ENCODE results near the gene MPZL3. TPM values are rescaled to one million over a fixed set of nuclear protein-coding genes. Genes with fewer than 3 reads are reported as not detected.

Gene MPZL3
- total and polyA plus RNA-seq, 7 donors = 0.16 to 6.2 (median 0.55) TPM

GRCh38 chr11:118219732-118220131 lies 32.4 kb downstream of the MPZL3 start:
- peaks cover 0 to 26% (median 7%) of the 10 kb centered on the region in 3 donors for H3K27me3 ChIP-seq
- TF ChIP-seq EP300 (IDR thresholded peaks at IDR 0.05) (no peak), CTCF (IDR thresholded peaks at IDR 0.05) (no peak), POLR2A (IDR thresholded peaks at IDR 0.05) (no peak), POLR2AphosphoS5 (IDR thresholded peaks at IDR 0.05) (no peak)
- intact Hi-C loops (cut with DNase I) = no loop called here
- no peaks in the 10 kb centered on the region for H3K4me1 ChIP-seq
- H3K27ac ChIP-seq = no peak overlapping the region
- H3K36me3 ChIP-seq = no peaks in the 10 kb centered on the region
- no peak overlapping the region for H3K4me3 ChIP-seq
- H3K9me3 ChIP-seq = no peaks in the 10 kb centered on the region
- no peak for DNase-seq
- WGBS, 2 donors = 65 to 83% methylated on average over 1 of the region's 1 CpG

GRCh38 chr11:118219244-118219643 lies 32.9 kb downstream of the MPZL3 start:
- no peaks in the 10 kb centered on the region for H3K36me3 ChIP-seq
- DNase-seq = no peak
- peaks cover 0 to 26% (median 7%) of the 10 kb centered on the region in 3 donors for H3K27me3 ChIP-seq
- no peak overlapping the region for H3K4me3 ChIP-seq
- H3K9me3 ChIP-seq = no peaks in the 10 kb centered on the region
- H3K4me1 ChIP-seq = no peaks in the 10 kb centered on the region
- TF ChIP-seq EP300 (IDR thresholded peaks at IDR 0.05) (no peak), POLR2A (IDR thresholded peaks at IDR 0.05) (no peak), CTCF (IDR thresholded peaks at IDR 0.05) (no peak), POLR2AphosphoS5 (IDR thresholded peaks at IDR 0.05) (no peak)
- intact Hi-C loops (cut with DNase I) = no loop called here
- H3K27ac ChIP-seq = no peak overlapping the region

- peaks cover 0 to 23% (median 7%) of the 10 kb centered on the region in 3 donors for H3K27me3 ChIP-seq
- H3K4me1 ChIP-seq = no peaks in the 10 kb centered on the region
- TF ChIP-seq CTCF (IDR thresholded peaks at IDR 0.05) = no peak
- TF ChIP-seq EP300 (IDR thresholded peaks at IDR 0.05) = no peak
- no peak for TF ChIP-seq POLR2AphosphoS5 (IDR thresholded peaks at IDR 0.05)
- no peak for TF ChIP-seq POLR2A (IDR thresholded peaks at IDR 0.05)
- H3K4me3 ChIP-seq = no peak overlapping the region
- intact Hi-C loops (cut with DNase I) = no loop called here
- H3K36me3 ChIP-seq = no peaks in the 10 kb centered on the region
- no peak for DNase-seq
- no peaks in the 10 kb centered on the region for H3K9me3 ChIP-seq
- 77 to 87% methylated on average over 3 of the region's 3 CpGs for WGBS, 2 donors
- H3K27ac ChIP-seq = no peak overlapping the region
These were observed 34.6 kb downstream of the MPZL3 start for GRCh38 chr11:118217575-118217974.

- Histone ChIP-seq H3K9me3 (no peaks in the 10 kb centered on the region), H3K4me1 (no peaks in the 10 kb centered on the region), H3K27ac (no peak overlapping the region), H3K36me3 (no peaks in the 10 kb centered on the region), H3K4me3 (no peak overlapping the region), H3K27me3 (peaks cover 0 to 15% (median 7%) of the 10 kb centered on the region in 3 donors)
- DNase-seq = no peak
- intact Hi-C loops (cut with DNase I) = no loop called here
- 67 to 87% methylated on average over 11 of the region's 11 CpGs for WGBS, 2 donors
- TF ChIP-seq POLR2A (IDR thresholded peaks at IDR 0.05) (no peak), EP300 (IDR thresholded peaks at IDR 0.05) (no peak), CTCF (IDR thresholded peaks at IDR 0.05) (no peak), POLR2AphosphoS5 (IDR thresholded peaks at IDR 0.05) (no peak)
These were observed 35.3 kb downstream of the MPZL3 start for GRCh38 chr11:118216621-118217481.
